ENCODE data around the gene LRRN2. TPM values are rescaled to one million over a fixed set of nuclear protein-coding genes. Genes with fewer than 3 reads are reported as not detected.

Gene LRRN2
- total RNA-seq, 1 donor from 2014 or later: 4.9 TPM

- Histone ChIP-seq H3K4me2 (ENCODE audit: low read length) (no peak overlapping the region), H4K20me1 (ENCODE audit: insufficient read depth, low read length) (no peaks in the 10 kb centered on the region), H3K9me3 (ENCODE audit: insufficient read depth, low read depth, low read length) (no peaks in the 10 kb centered on the region), H3K27me3 (ENCODE audit: insufficient read depth, low read length) (peaks cover 8% of the 10 kb centered on the region), H3K27ac (ENCODE audit: low read depth, low read length) (no peak overlapping the region), H3K79me2 (ENCODE audit: insufficient read depth, low read length) (no peaks in the 10 kb centered on the region), H3K4me3 (ENCODE audit: insufficient read depth, low read depth, low read length) (no peak overlapping the region), H3K9ac (ENCODE audit: low read length) (no peak overlapping the region), H3K4me1 (ENCODE audit: insufficient read depth, low read length) (no peaks in the 10 kb centered on the region), H3K36me3 (ENCODE audit: insufficient read depth, low read length) (no peaks in the 10 kb centered on the region), H2AFZ (ENCODE audit: low read depth, low read length) (no peak overlapping the region)
- Mint-ChIP-seq H3K4me3 (ENCODE audit: unreplicated experiment) (no peak overlapping the region), H3K4me1 (ENCODE audit: low read depth, unreplicated experiment) (peaks cover 2% of the 10 kb centered on the region), H3K9me3 (ENCODE audit: unreplicated experiment) (peaks cover 2% of the 10 kb centered on the region), H3K27me3 (ENCODE audit: low read depth, unreplicated experiment) (peaks cover 51% of the 10 kb centered on the region), H3K36me3 (ENCODE audit: low read depth, unreplicated experiment) (peaks cover 9% of the 10 kb centered on the region), H3K27ac (ENCODE audit: unreplicated experiment) (no peak overlapping the region)
- FAIRE-seq (no peak), DNase-seq (ENCODE audit: low read depth) (no peak)
- no peak for TF ChIP-seq EZH2 (IDR thresholded peaks at IDR 0.05; ENCODE audit: insufficient read depth, low read length)
- no peak for TF ChIP-seq CTCF (IDR thresholded peaks at IDR 0.05; ENCODE audit: insufficient read depth, low read depth, low read length)
Measured at GRCh38 chr1:204617256-204618147, 68.0 kb downstream of the LRRN2 start.

GRCh38 chr1:204616641-204617040 lies 68.9 kb downstream of the LRRN2 start:
- Mint-ChIP-seq H3K4me3 (ENCODE audit: unreplicated experiment) (no peak overlapping the region), H3K27me3 (ENCODE audit: low read depth, unreplicated experiment) (peaks cover 59% of the 10 kb centered on the region), H3K4me1 (ENCODE audit: low read depth, unreplicated experiment) (no peaks in the 10 kb centered on the region), H3K9me3 (ENCODE audit: unreplicated experiment) (peaks cover 2% of the 10 kb centered on the region), H3K27ac (ENCODE audit: unreplicated experiment) (no peak overlapping the region), H3K36me3 (ENCODE audit: low read depth, unreplicated experiment) (peaks cover 9% of the 10 kb centered on the region)
- FAIRE-seq (no peak), DNase-seq (ENCODE audit: low read depth) (no peak)
- H3K9ac ChIP-seq (ENCODE audit: low read length): no peak overlapping the region
- no peak overlapping the region for H3K27ac ChIP-seq (ENCODE audit: low read depth, low read length)
- H3K27me3 ChIP-seq (ENCODE audit: insufficient read depth, low read length): peaks cover 8% of the 10 kb centered on the region
- H3K4me3 ChIP-seq (ENCODE audit: insufficient read depth, low read depth, low read length): no peak overlapping the region
- H3K79me2 ChIP-seq (ENCODE audit: insufficient read depth, low read length): no peaks in the 10 kb centered on the region
- H4K20me1 ChIP-seq (ENCODE audit: insufficient read depth, low read length): no peaks in the 10 kb centered on the region
- no peaks in the 10 kb centered on the region for H3K9me3 ChIP-seq (ENCODE audit: insufficient read depth, low read depth, low read length)
- H3K36me3 ChIP-seq (ENCODE audit: insufficient read depth, low read length): no peaks in the 10 kb centered on the region
- no peaks in the 10 kb centered on the region for H3K4me1 ChIP-seq (ENCODE audit: insufficient read depth, low read length)
- TF ChIP-seq CTCF (IDR thresholded peaks at IDR 0.05; ENCODE audit: insufficient read depth, low read depth, low read length) (no peak), EZH2 (IDR thresholded peaks at IDR 0.05; ENCODE audit: insufficient read depth, low read length) (no peak)
- H3K4me2 ChIP-seq (ENCODE audit: low read length): no peak overlapping the region
- H2AFZ ChIP-seq (ENCODE audit: low read depth, low read length): no peak overlapping the region

- Histone ChIP-seq H3K27me3 (ENCODE audit: insufficient read depth, low read length) (peaks cover 8% of the 10 kb centered on the region), H3K4me3 (ENCODE audit: insufficient read depth, low read depth, low read length) (no peak overlapping the region), H3K36me3 (ENCODE audit: insufficient read depth, low read length) (no peaks in the 10 kb centered on the region), H3K4me1 (ENCODE audit: insufficient read depth, low read length) (no peaks in the 10 kb centered on the region), H3K27ac (ENCODE audit: low read depth, low read length) (no peak overlapping the region), H3K4me2 (ENCODE audit: low read length) (no peak overlapping the region), H3K79me2 (ENCODE audit: insufficient read depth, low read length) (no peaks in the 10 kb centered on the region), H2AFZ (ENCODE audit: low read depth, low read length) (no peak overlapping the region), H4K20me1 (ENCODE audit: insufficient read depth, low read length) (no peaks in the 10 kb centered on the region), H3K9ac (ENCODE audit: low read length) (no peak overlapping the region), H3K9me3 (ENCODE audit: insufficient read depth, low read depth, low read length) (no peaks in the 10 kb centered on the region)
- Mint-ChIP-seq H3K27ac (ENCODE audit: unreplicated experiment) (no peak overlapping the region), H3K36me3 (ENCODE audit: low read depth, unreplicated experiment) (peaks cover 9% of the 10 kb centered on the region), H3K27me3 (ENCODE audit: low read depth, unreplicated experiment) (peaks cover 58% of the 10 kb centered on the region), H3K4me3 (ENCODE audit: unreplicated experiment) (no peak overlapping the region), H3K9me3 (ENCODE audit: unreplicated experiment) (peaks cover 2% of the 10 kb centered on the region), H3K4me1 (ENCODE audit: low read depth, unreplicated experiment) (no peaks in the 10 kb centered on the region)
- no peak for DNase-seq (ENCODE audit: low read depth)
- FAIRE-seq: no peak
- TF ChIP-seq CTCF (IDR thresholded peaks at IDR 0.05; ENCODE audit: insufficient read depth, low read depth, low read length): no peak
- peak; percentile 8 for TF ChIP-seq EZH2 (IDR thresholded peaks at IDR 0.05; ENCODE audit: insufficient read depth, low read length)
Measured at GRCh38 chr1:204615881-204616280, 69.7 kb downstream of the LRRN2 start.

Measured in astrocyte (in vitro differentiated cells and primary cell).